H1 (cell line): Measurements from ENCODE around the gene GFM1. TPM values are rescaled to one million over a fixed set of nuclear protein-coding genes. Genes with fewer than 3 reads are reported as not detected.

Experiments
- CTCF ChIP-seq, 3 experiments: IDR thresholded peaks; 1 replicate in 2 of 3; 2 replicates in 1 of 3; pipeline versions ENCODE4 v1.5.1 to v1.6.1; 2011; ENCODE audit warnings: low read length in 3 of 3, mild to moderate bottlenecking in 3 of 3, inconsistent platforms in 2 of 3, low read depth in 1 of 3, moderate library complexity in 1 of 3; ENCODE audit not compliant: insufficient read depth in 1 of 3; ENCODE audit errors: control extremely low read depth in 1 of 3
- PHF8 ChIP-seq: fragments of 200-600 bp; sonication (generic); conservative IDR thresholded peaks from 2 replicates; pipeline ENCODE4 v1.7.1; 2012; ENCODE audit warnings: low read depth, mild to moderate bottlenecking, inconsistent platforms, low read length, moderate library complexity
- RAD21 ChIP-seq, 2 experiments: IDR thresholded peaks in 1 of 2; conservative IDR thresholded peaks in 1 of 2; 2 replicates each; pipeline ENCODE4 v1.6.1; 2011; ENCODE audit warnings: low read depth in 2 of 2, low read length in 2 of 2, improper control_type of control experiment in 1 of 2, inconsistent platforms in 1 of 2, mild to moderate bottlenecking in 1 of 2, moderate library complexity in 1 of 2
- SIN3A ChIP-seq, 2 experiments: IDR thresholded peaks in 1 of 2; conservative IDR thresholded peaks in 1 of 2; 2 replicates each; pipeline ENCODE4 v1.6.1; 2011 to 2012; ENCODE audit warnings: low read length in 2 of 2, improper control_type of control experiment in 1 of 2, low read depth in 1 of 2, mild to moderate bottlenecking in 1 of 2
- SIX5 ChIP-seq: IDR thresholded peaks from 2 replicates; pipeline ENCODE4 v1.6.1; 2011; ENCODE audit warnings: mild to moderate bottlenecking, low read depth, low read length
- YY1 ChIP-seq: IDR thresholded peaks from 2 replicates; pipeline ENCODE4 v1.6.1; 2011; ENCODE audit warnings: low read depth, mild to moderate bottlenecking, low read length
- polyA plus RNA-seq, 7 experiments: library from polyadenylated mRNA; depleted of rRNA in 3 of 7; stranded (reverse) in 5 of 7; unstranded in 2 of 7; fragments of >200 nt in 5 of 7; fragments of 200-250 nt in 2 of 7; gene quantifications; 1 replicate in 5 of 7; 2 replicates in 1 of 7; 4 replicates in 1 of 7; pipeline versions ENCODE4 v1.2.1 to v1.2.3, GENCODE V29; 2011 to 2013; ENCODE audit warnings: missing spikeins in 2 of 7, mixed read lengths in 2 of 7
- total RNA-seq: library from RNA; stranded (reverse); fragmentation: NEBNext Ultra II Directional; extraction: Animal tissue kit (Norgen Biotek cat#: 25700); gene quantifications from 2 replicates; pipeline ENCODE4 v1.2.1, GENCODE V29; 2021
- TF ChIP-seq, protein P1 (sequence below): fragments of 300-600 bp; sonication (generic); IDR thresholded peaks from 2 replicates; pipeline ENCODE4 v1.7.1; 2012; ENCODE audit warnings: low read length, moderate library complexity, mild to moderate bottlenecking, inconsistent platforms; ENCODE audit not compliant: insufficient replicate concordance

Gene GFM1
- total and polyA plus RNA-seq, 2 of the 8 experiments (the other 6 are each of a cell fraction or from before 2014, with no cell fraction given), result 10.9 to 45.3 TPM

DNA sequence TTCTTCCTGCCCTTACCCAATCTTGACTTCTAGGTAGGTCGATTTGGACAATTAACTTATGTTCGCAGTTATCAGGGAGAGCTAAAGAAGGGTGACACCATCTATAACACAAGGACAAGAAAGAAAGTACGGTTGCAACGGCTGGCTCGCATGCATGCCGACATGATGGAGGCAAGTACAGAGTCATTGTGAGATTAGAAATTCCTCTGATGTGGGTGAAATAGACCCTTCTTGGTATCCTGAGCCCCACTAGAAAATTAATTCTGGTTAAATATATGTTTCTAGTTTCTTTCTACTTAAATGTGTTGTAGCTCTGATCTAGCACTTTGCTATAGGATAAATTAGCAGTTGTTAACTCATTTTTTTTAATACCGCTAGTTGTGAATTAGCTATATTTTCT is 14.6 kb downstream of the GFM1 start (continued):
- TF ChIP-seq, protein P1, sequence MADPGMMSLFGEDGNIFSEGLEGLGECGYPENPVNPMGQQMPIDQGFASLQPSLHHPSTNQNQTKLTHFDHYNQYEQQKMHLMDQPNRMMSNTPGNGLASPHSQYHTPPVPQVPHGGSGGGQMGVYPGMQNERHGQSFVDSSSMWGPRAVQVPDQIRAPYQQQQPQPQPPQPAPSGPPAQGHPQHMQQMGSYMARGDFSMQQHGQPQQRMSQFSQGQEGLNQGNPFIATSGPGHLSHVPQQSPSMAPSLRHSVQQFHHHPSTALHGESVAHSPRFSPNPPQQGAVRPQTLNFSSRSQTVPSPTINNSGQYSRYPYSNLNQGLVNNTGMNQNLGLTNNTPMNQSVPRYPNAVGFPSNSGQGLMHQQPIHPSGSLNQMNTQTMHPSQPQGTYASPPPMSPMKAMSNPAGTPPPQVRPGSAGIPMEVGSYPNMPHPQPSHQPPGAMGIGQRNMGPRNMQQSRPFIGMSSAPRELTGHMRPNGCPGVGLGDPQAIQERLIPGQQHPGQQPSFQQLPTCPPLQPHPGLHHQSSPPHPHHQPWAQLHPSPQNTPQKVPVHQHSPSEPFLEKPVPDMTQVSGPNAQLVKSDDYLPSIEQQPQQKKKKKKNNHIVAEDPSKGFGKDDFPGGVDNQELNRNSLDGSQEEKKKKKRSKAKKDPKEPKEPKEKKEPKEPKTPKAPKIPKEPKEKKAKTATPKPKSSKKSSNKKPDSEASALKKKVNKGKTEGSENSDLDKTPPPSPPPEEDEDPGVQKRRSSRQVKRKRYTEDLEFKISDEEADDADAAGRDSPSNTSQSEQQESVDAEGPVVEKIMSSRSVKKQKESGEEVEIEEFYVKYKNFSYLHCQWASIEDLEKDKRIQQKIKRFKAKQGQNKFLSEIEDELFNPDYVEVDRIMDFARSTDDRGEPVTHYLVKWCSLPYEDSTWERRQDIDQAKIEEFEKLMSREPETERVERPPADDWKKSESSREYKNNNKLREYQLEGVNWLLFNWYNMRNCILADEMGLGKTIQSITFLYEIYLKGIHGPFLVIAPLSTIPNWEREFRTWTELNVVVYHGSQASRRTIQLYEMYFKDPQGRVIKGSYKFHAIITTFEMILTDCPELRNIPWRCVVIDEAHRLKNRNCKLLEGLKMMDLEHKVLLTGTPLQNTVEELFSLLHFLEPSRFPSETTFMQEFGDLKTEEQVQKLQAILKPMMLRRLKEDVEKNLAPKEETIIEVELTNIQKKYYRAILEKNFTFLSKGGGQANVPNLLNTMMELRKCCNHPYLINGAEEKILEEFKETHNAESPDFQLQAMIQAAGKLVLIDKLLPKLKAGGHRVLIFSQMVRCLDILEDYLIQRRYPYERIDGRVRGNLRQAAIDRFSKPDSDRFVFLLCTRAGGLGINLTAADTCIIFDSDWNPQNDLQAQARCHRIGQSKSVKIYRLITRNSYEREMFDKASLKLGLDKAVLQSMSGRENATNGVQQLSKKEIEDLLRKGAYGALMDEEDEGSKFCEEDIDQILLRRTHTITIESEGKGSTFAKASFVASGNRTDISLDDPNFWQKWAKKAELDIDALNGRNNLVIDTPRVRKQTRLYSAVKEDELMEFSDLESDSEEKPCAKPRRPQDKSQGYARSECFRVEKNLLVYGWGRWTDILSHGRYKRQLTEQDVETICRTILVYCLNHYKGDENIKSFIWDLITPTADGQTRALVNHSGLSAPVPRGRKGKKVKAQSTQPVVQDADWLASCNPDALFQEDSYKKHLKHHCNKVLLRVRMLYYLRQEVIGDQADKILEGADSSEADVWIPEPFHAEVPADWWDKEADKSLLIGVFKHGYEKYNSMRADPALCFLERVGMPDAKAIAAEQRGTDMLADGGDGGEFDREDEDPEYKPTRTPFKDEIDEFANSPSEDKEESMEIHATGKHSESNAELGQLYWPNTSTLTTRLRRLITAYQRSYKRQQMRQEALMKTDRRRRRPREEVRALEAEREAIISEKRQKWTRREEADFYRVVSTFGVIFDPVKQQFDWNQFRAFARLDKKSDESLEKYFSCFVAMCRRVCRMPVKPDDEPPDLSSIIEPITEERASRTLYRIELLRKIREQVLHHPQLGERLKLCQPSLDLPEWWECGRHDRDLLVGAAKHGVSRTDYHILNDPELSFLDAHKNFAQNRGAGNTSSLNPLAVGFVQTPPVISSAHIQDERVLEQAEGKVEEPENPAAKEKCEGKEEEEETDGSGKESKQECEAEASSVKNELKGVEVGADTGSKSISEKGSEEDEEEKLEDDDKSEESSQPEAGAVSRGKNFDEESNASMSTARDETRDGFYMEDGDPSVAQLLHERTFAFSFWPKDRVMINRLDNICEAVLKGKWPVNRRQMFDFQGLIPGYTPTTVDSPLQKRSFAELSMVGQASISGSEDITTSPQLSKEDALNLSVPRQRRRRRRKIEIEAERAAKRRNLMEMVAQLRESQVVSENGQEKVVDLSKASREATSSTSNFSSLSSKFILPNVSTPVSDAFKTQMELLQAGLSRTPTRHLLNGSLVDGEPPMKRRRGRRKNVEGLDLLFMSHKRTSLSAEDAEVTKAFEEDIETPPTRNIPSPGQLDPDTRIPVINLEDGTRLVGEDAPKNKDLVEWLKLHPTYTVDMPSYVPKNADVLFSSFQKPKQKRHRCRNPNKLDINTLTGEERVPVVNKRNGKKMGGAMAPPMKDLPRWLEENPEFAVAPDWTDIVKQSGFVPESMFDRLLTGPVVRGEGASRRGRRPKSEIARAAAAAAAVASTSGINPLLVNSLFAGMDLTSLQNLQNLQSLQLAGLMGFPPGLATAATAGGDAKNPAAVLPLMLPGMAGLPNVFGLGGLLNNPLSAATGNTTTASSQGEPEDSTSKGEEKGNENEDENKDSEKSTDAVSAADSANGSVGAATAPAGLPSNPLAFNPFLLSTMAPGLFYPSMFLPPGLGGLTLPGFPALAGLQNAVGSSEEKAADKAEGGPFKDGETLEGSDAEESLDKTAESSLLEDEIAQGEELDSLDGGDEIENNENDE, result no peak
- TF ChIP-seq SIX5, result no peak
- no peak for TF ChIP-seq SIN3A (conservative IDR thresholded peaks at IDR 0.05 in 1 of 2, IDR thresholded peaks at IDR 0.05 in 1 of 2; ENCODE audit: low read depth in 1 of 2, low read length in 2 of 2)
- no peak for TF ChIP-seq YY1
- no peak for TF ChIP-seq PHF8
- TF ChIP-seq RAD21 (IDR thresholded peaks at IDR 0.05 in 1 of 2, conservative IDR thresholded peaks at IDR 0.05 in 1 of 2; ENCODE audit: low read depth in 2 of 2, low read length in 2 of 2), result no peak
- no peak for TF ChIP-seq CTCF (IDR thresholded peaks at IDR 0.05; ENCODE audit: control extremely low read depth in 1 of 3, insufficient read depth in 1 of 3, low read depth in 1 of 3, low read length in 3 of 3)
